BJ (cell line): ENCODE results near the gene ABI3. TPM values are rescaled to one million over a fixed set of nuclear protein-coding genes. Genes with fewer than 3 reads are reported as not detected.

Experiments used
- CTCF ChIA-PET: fragments of 350-600 bp; formaldehyde crosslinking; extraction: SDS; loops from one replicate; lab custom pipeline; 2021; ENCODE audit warnings: antibody characterized with exemption, inconsistent platforms; lab: Yijun Ruan, JAX
- POLR2A ChIA-PET: fragments of 300-600 bp; sonication (Branson Sonifier 250); formaldehyde crosslinking; extraction: SDS; loops from one replicate; lab custom pipeline; 2021; ENCODE audit warnings: antibody characterized with exemption; lab: Charles Lee
- DNase-seq: peaks from one replicate; pipeline ENCODE4 v3.0.0-alpha.2; 2011; ENCODE audit warnings: low read depth
- H3K27me3 ChIP-seq: 2 replicates; pipeline ENCODE4 v1.6.0; 2011; ENCODE audit warnings: low read length; ENCODE audit not compliant: control insufficient read depth, insufficient read depth
- H3K36me3 ChIP-seq: 2 replicates; pipeline ENCODE4 v1.5.1; 2011; ENCODE audit warnings: low read length; ENCODE audit not compliant: control insufficient read depth, insufficient read depth
- H3K4me3 ChIP-seq: 2 replicates; pipeline ENCODE4 v1.5.1; 2011; ENCODE audit warnings: low read depth, mild to moderate bottlenecking, control low read depth, low read length
- CTCF ChIP-seq: IDR thresholded peaks from 2 replicates; pipeline ENCODE4 v1.5.1; 2011; ENCODE audit warnings: low read depth, mild to moderate bottlenecking, control low read depth, inconsistent platforms, low read length, moderate library complexity; ENCODE audit not compliant: insufficient read depth
- polyA plus RNA-seq: library from polyadenylated mRNA; depleted of rRNA; stranded (reverse); fragments of >200 nt; gene quantifications from 2 replicates; pipeline ENCODE4 v1.2.3, GENCODE V29; 2011

The ABI3 gene
- polyA plus RNA-seq, 1 experiment, result 1.5 TPM

GRCh38 chr17:49187301-49187700 lies 23.2 kb upstream of the ABI3 start:
- Histone ChIP-seq H3K36me3 (no peaks in the 10 kb centered on the region), H3K4me3 (no peak overlapping the region), H3K27me3 (no peaks in the 10 kb centered on the region)
- POLR2A ChIA-PET, result no interaction called here
- TF ChIP-seq CTCF, result no peak
- DNase-seq, result no peak
- CTCF ChIA-PET, result no interaction called here

- no peak overlapping the region for H3K4me3 ChIP-seq
- CTCF ChIA-PET, result interaction anchor here (1.0 to 2.7 kb wide), 3 partner anchors 10 to 37 kb away, joined by 3 to 12 read pairs (median 6); no protein-coding TSS in a partner anchor
- no peaks in the 10 kb centered on the region for H3K27me3 ChIP-seq
- H3K36me3 ChIP-seq, result no peaks in the 10 kb centered on the region
- no peak for TF ChIP-seq CTCF
- no peak for DNase-seq
- POLR2A ChIA-PET, result no interaction called here
Observed at GRCh38 chr17:49190932-49191331, 19.6 kb upstream of the ABI3 start.

GRCh38 chr17:49191409-49191916 lies 19.0 kb upstream of the ABI3 start:
- no peak for TF ChIP-seq CTCF
- ChIA-PET CTCF (interaction anchor here (1.4 to 8.7 kb wide), 3 partner anchors 9 to 35 kb away, joined by 7 to 64 read pairs (median 11); no protein-coding TSS in a partner anchor), POLR2A (no interaction called here)
- Histone ChIP-seq H3K27me3 (no peaks in the 10 kb centered on the region), H3K36me3 (no peaks in the 10 kb centered on the region), H3K4me3 (peak overlapping the region; percentile 65)
- DNase-seq, result no peak

GRCh38 chr17:49191917-49192741 lies 18.4 kb upstream of the ABI3 start:
- peak; percentile 41 for DNase-seq
- Histone ChIP-seq H3K4me3 (peak overlapping the region; percentile 65), H3K36me3 (no peaks in the 10 kb centered on the region), H3K27me3 (no peaks in the 10 kb centered on the region)
- peak; percentile 45 for TF ChIP-seq CTCF
- CTCF ChIA-PET, result interaction anchor here (0.7 to 8.7 kb wide), 4 partner anchors 9 to 35 kb away, joined by 3 to 64 read pairs (median 9); no protein-coding TSS in a partner anchor
- POLR2A ChIA-PET, result no interaction called here
